GM23338 (cell line): ENCODE data around the gene RPL34. TPM values are rescaled to one million over a fixed set of nuclear protein-coding genes. Genes with fewer than 3 reads are reported as not detected.

ENCODE experiments used
- ATAC-seq: fragments of 200-7000 bp; cut with Tn5 transposase; 3 replicates; pipeline ENCODE4 v1.9.1; 2020
- DNase-seq: peaks from one replicate; pipeline ENCODE4 v3.0.0-alpha.2; 2015; ENCODE audit warnings: low spot score
- H2AFZ ChIP-seq: fragments of 200-600 bp; sonication (generic); 2 replicates; pipeline ENCODE4 v1.8.0; 2016; ENCODE audit warnings: antibody characterized with exemption, mild to moderate bottlenecking, moderate library complexity
- H3F3A ChIP-seq: fragments of 200-600 bp; sonication (generic); replicated peaks from 2 replicates; pipeline ENCODE4 v1.8.0; 2017; ENCODE audit warnings: antibody characterized with exemption, mixed run types, low read depth
- H3K27ac ChIP-seq: fragments of 200-600 bp; sonication (generic); 2 replicates; pipeline ENCODE4 v1.6.1; 2016; ENCODE audit warnings: low read depth
- H3K27me3 ChIP-seq: fragments of 200-600 bp; sonication (generic); 2 replicates; pipeline ENCODE4 v1.8.0; 2016; ENCODE audit warnings: mild to moderate bottlenecking, mixed run types, moderate library complexity; ENCODE audit not compliant: insufficient read depth
- H3K36me3 ChIP-seq: fragments of 200-600 bp; sonication (generic); 2 replicates; pipeline ENCODE4 v1.8.0; 2016; ENCODE audit warnings: mild to moderate bottlenecking; ENCODE audit not compliant: insufficient read depth
- H3K4me1 ChIP-seq: fragments of 200-600 bp; sonication (generic); 2 replicates; pipeline ENCODE4 v1.8.0; 2016; ENCODE audit warnings: mild to moderate bottlenecking, moderate library complexity; ENCODE audit not compliant: insufficient read depth
- H3K4me2 ChIP-seq: fragments of 200-600 bp; sonication (generic); 2 replicates; pipeline ENCODE4 v1.7.1; 2017; ENCODE audit warnings: mixed run types
- H3K4me3 ChIP-seq: fragments of 200-600 bp; sonication (generic); 2 replicates; pipeline ENCODE4 v1.6.1; 2016; ENCODE audit warnings: mixed run types
- H3K79me2 ChIP-seq: fragments of 200-600 bp; sonication (generic); replicated peaks from 2 replicates; pipeline ENCODE4 v1.8.0; 2017; ENCODE audit warnings: mild to moderate bottlenecking; ENCODE audit not compliant: insufficient read depth
- H3K9me2 ChIP-seq: fragments of 200-600 bp; sonication (generic); 2 replicates; pipeline ENCODE4 v1.8.0; 2017; ENCODE audit not compliant: insufficient read depth
- H4K20me1 ChIP-seq: fragments of 200-600 bp; sonication (generic); replicated peaks from 2 replicates; pipeline ENCODE4 v1.8.0; 2017; ENCODE audit warnings: mild to moderate bottlenecking; ENCODE audit not compliant: insufficient read depth
- H3K27ac Mint-ChIP-seq: 2 replicates; pipeline ENCODE4 v1.8.0; 2020; ENCODE audit warnings: inconsistent platforms, mild to moderate bottlenecking, moderate library complexity, mixed read lengths
- H3K27me3 Mint-ChIP-seq: 3 replicates; pipeline ENCODE4 v1.8.0; 2022; ENCODE audit warnings: low read depth, mild to moderate bottlenecking, moderate library complexity, mixed read lengths, inconsistent platforms; ENCODE audit not compliant: insufficient read depth, poor library complexity
- H3K36me3 Mint-ChIP-seq: 3 replicates; pipeline ENCODE4 v1.8.0; 2021; ENCODE audit warnings: low read depth, mild to moderate bottlenecking, inconsistent platforms, moderate library complexity, mixed read lengths
- H3K4me1 Mint-ChIP-seq: 3 replicates; pipeline ENCODE4 v1.8.0; 2020; ENCODE audit warnings: mild to moderate bottlenecking, inconsistent platforms, mixed read lengths
- H3K4me3 Mint-ChIP-seq: 3 replicates; pipeline ENCODE4 v1.8.0; 2021; ENCODE audit warnings: moderate library complexity, mild to moderate bottlenecking, inconsistent platforms, mixed read lengths
- H3K9me3 Mint-ChIP-seq: 3 replicates; pipeline ENCODE4 v1.8.0; 2020; ENCODE audit warnings: moderate library complexity, mild to moderate bottlenecking, inconsistent platforms, mixed read lengths
- CREB1 ChIP-seq: fragments of 250-450 bp; sonication (Bioruptor Pico); IDR thresholded peaks from 2 replicates; pipeline ENCODE4 v1.5.0; 2020; ENCODE audit warnings: low read depth, mild to moderate bottlenecking, moderate library complexity
- EZH2 ChIP-seq: fragments of 200-600 bp; sonication (generic); IDR thresholded peaks from one replicate; pipeline ENCODE4 v1.8.0; 2017; ENCODE audit warnings: antibody characterized with exemption, mild to moderate bottlenecking, low read depth; ENCODE audit not compliant: unreplicated experiment
- EZH2phosphoT487 ChIP-seq: fragments of 200-600 bp; sonication (generic); IDR thresholded peaks from one replicate; pipeline ENCODE4 v1.8.1; 2018; ENCODE audit warnings: antibody characterized with exemption; ENCODE audit not compliant: unreplicated experiment
- JUNB ChIP-seq: IDR thresholded peaks from one replicate; pipeline ENCODE4 v1.6.1; 2016; ENCODE audit warnings: antibody characterized with exemption; ENCODE audit not compliant: unreplicated experiment
- NANOG ChIP-seq: IDR thresholded peaks from 2 replicates; pipeline ENCODE4 v1.6.1; 2016; ENCODE audit warnings: antibody characterized with exemption, borderline replicate concordance
- POLR2AphosphoS5 ChIP-seq: IDR thresholded peaks from 2 replicates; pipeline ENCODE4 v1.6.1; 2016; ENCODE audit warnings: antibody characterized with exemption, low read depth
- STAT1 ChIP-seq: IDR thresholded peaks from one replicate; pipeline ENCODE4 v1.6.1; 2016; ENCODE audit warnings: antibody characterized with exemption; ENCODE audit not compliant: unreplicated experiment
- ZNF114 ChIP-seq: fragments of 250-450 bp; sonication (Bioruptor Pico); IDR thresholded peaks from 2 replicates; pipeline ENCODE4 v1.5.0; 2020; ENCODE audit warnings: mild to moderate bottlenecking, moderate library complexity
- polyA plus RNA-seq: library from polyadenylated mRNA; unstranded; fragments of >200 nt; fragmentation: Nextera tagmentation; extraction: Ambion mirVana; gene quantifications from 2 replicates; pipeline ENCODE4 v1.2.1, GENCODE V29; 2016
- total RNA-seq: library from RNA; depleted of rRNA; stranded (reverse); fragments of >200 nt; shearing (Covaris generic); gene quantifications from 2 replicates; pipeline ENCODE4 v1.2.3, GENCODE V29; 2014
- TF ChIP-seq, protein P1 (sequence below), 2 experiments: fragments of 200-600 bp in 1 of 2; sonication (generic) in 1 of 2; conservative IDR thresholded peaks; 2 replicates each; pipeline versions ENCODE4 v1.5.1 to v1.6.1; 2016 to 2017; ENCODE audit warnings: antibody characterized with exemption in 2 of 2, low read depth in 2 of 2, mild to moderate bottlenecking in 2 of 2, moderate library complexity in 1 of 2
- TF ChIP-seq, protein P2 (sequence below): fragments of 250-450 bp; sonication (Bioruptor Pico); IDR thresholded peaks from 2 replicates; pipeline ENCODE4 v1.5.0; 2020; ENCODE audit warnings: mild to moderate bottlenecking, moderate library complexity
- TF ChIP-seq, protein P3 (sequence below): IDR thresholded peaks from one replicate; pipeline ENCODE4 v1.6.1; 2018; ENCODE audit warnings: antibody characterized with exemption; ENCODE audit not compliant: unreplicated experiment
- TF ChIP-seq, protein P4 (sequence below): IDR thresholded peaks from 2 replicates; pipeline ENCODE4 v1.6.1; 2016; ENCODE audit warnings: antibody characterized with exemption

RPL34 gene
- total and polyA plus RNA-seq, 2 experiments from 2014 or later: 785 to 2,566 TPM

DNA sequence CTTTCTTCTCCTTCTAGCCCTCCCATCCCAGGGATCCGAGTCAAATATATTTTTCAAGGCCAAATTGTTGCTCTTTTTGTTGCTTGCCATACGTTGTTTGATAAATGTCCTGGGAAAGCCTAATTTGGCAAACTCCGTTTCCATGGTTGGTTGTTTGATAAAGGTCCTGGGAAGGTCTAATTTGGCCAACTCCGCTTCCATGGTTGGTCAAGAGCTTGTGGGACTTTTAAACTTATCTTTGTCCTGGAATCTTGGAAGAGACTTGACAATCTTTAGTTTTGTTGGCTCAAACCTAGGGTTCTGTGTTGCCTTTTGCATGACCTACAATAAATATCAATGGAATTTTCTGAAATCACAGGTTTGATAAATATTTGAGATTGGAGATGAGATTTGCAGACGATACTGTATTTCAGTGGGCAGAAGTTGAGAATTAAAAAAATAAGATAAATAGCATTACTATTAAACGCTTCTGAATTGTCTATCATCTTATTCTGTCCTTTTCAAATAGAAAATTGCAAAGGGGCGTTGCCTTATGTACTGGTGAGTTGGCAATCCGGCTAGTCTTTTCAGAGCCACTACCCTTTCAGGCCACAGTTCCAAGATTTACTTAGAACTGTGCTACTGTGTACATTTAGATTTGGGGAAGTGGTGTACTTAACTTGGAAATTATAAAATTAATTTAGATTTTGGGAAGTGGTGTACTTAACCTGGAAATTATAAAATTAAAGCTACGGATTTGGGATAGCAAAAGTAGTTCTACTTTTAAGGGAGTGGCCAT is 30.8 kb downstream of the RPL34 start (continued):
- TF ChIP-seq EZH2phosphoT487 (no peak), NANOG (no peak), STAT1 (no peak)

DNA sequence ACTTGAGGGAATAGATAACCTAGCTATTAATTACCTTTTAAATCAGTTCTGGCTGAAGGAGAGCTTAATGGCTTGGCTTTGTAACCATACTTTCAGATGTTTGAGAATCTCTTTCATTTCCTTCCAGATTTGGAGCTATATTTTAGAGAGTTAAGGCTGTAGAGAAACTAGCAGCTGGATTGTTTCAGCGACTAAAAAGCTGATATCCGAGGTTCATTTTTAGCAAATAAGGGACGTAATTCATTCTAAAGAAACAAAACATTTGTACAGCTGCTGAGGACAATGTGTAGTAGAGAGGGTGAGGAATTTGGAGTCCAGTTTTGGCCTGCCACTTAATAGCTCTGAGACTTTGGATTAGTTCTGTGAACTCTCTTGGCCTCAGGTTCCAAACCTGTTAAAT is 42.3 kb downstream of the RPL34 start:
- Histone ChIP-seq H3F3A (no peaks in the 10 kb centered on the region), H4K20me1 (peaks cover 14% of the 10 kb centered on the region), H3K4me1 (no peaks in the 10 kb centered on the region), H3K9me2 (no peaks in the 10 kb centered on the region), H3K27me3 (no peaks in the 10 kb centered on the region), H3K79me2 (peaks cover 25% of the 10 kb centered on the region; the same call in 1 of the 2 replicates), H3K36me3 (peaks cover 16% of the 10 kb centered on the region), H2AFZ (no peak overlapping the region), H3K27ac (no peak overlapping the region), H3K4me3 (no peak overlapping the region), H3K4me2 (no peak overlapping the region)
- H3K9me3 Mint-ChIP-seq: no peaks in the 10 kb centered on the region
- ATAC-seq: no peak
- H3K27ac Mint-ChIP-seq: no peak overlapping the region
- no peaks in the 10 kb centered on the region for H3K27me3 Mint-ChIP-seq
- H3K4me3 Mint-ChIP-seq: no peak overlapping the region
- DNase-seq: no peak
- H3K36me3 Mint-ChIP-seq: peaks cover 56% of the 10 kb centered on the region
- no peaks in the 10 kb centered on the region for H3K4me1 Mint-ChIP-seq
- TF ChIP-seq EZH2phosphoT487 (no peak), POLR2AphosphoS5 (no peak), STAT1 (no peak), CREB1 (CRISPR knock-in tag) (no peak), ZNF114 (CRISPR knock-in tag) (no peak), EZH2 (no peak), JUNB (no peak)
- TF ChIP-seq, protein P1, sequence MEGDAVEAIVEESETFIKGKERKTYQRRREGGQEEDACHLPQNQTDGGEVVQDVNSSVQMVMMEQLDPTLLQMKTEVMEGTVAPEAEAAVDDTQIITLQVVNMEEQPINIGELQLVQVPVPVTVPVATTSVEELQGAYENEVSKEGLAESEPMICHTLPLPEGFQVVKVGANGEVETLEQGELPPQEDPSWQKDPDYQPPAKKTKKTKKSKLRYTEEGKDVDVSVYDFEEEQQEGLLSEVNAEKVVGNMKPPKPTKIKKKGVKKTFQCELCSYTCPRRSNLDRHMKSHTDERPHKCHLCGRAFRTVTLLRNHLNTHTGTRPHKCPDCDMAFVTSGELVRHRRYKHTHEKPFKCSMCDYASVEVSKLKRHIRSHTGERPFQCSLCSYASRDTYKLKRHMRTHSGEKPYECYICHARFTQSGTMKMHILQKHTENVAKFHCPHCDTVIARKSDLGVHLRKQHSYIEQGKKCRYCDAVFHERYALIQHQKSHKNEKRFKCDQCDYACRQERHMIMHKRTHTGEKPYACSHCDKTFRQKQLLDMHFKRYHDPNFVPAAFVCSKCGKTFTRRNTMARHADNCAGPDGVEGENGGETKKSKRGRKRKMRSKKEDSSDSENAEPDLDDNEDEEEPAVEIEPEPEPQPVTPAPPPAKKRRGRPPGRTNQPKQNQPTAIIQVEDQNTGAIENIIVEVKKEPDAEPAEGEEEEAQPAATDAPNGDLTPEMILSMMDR (conservative IDR thresholded peaks at IDR 0.05; ENCODE audit: low read depth in 2 of 2): no peak
- TF ChIP-seq, protein P2, sequence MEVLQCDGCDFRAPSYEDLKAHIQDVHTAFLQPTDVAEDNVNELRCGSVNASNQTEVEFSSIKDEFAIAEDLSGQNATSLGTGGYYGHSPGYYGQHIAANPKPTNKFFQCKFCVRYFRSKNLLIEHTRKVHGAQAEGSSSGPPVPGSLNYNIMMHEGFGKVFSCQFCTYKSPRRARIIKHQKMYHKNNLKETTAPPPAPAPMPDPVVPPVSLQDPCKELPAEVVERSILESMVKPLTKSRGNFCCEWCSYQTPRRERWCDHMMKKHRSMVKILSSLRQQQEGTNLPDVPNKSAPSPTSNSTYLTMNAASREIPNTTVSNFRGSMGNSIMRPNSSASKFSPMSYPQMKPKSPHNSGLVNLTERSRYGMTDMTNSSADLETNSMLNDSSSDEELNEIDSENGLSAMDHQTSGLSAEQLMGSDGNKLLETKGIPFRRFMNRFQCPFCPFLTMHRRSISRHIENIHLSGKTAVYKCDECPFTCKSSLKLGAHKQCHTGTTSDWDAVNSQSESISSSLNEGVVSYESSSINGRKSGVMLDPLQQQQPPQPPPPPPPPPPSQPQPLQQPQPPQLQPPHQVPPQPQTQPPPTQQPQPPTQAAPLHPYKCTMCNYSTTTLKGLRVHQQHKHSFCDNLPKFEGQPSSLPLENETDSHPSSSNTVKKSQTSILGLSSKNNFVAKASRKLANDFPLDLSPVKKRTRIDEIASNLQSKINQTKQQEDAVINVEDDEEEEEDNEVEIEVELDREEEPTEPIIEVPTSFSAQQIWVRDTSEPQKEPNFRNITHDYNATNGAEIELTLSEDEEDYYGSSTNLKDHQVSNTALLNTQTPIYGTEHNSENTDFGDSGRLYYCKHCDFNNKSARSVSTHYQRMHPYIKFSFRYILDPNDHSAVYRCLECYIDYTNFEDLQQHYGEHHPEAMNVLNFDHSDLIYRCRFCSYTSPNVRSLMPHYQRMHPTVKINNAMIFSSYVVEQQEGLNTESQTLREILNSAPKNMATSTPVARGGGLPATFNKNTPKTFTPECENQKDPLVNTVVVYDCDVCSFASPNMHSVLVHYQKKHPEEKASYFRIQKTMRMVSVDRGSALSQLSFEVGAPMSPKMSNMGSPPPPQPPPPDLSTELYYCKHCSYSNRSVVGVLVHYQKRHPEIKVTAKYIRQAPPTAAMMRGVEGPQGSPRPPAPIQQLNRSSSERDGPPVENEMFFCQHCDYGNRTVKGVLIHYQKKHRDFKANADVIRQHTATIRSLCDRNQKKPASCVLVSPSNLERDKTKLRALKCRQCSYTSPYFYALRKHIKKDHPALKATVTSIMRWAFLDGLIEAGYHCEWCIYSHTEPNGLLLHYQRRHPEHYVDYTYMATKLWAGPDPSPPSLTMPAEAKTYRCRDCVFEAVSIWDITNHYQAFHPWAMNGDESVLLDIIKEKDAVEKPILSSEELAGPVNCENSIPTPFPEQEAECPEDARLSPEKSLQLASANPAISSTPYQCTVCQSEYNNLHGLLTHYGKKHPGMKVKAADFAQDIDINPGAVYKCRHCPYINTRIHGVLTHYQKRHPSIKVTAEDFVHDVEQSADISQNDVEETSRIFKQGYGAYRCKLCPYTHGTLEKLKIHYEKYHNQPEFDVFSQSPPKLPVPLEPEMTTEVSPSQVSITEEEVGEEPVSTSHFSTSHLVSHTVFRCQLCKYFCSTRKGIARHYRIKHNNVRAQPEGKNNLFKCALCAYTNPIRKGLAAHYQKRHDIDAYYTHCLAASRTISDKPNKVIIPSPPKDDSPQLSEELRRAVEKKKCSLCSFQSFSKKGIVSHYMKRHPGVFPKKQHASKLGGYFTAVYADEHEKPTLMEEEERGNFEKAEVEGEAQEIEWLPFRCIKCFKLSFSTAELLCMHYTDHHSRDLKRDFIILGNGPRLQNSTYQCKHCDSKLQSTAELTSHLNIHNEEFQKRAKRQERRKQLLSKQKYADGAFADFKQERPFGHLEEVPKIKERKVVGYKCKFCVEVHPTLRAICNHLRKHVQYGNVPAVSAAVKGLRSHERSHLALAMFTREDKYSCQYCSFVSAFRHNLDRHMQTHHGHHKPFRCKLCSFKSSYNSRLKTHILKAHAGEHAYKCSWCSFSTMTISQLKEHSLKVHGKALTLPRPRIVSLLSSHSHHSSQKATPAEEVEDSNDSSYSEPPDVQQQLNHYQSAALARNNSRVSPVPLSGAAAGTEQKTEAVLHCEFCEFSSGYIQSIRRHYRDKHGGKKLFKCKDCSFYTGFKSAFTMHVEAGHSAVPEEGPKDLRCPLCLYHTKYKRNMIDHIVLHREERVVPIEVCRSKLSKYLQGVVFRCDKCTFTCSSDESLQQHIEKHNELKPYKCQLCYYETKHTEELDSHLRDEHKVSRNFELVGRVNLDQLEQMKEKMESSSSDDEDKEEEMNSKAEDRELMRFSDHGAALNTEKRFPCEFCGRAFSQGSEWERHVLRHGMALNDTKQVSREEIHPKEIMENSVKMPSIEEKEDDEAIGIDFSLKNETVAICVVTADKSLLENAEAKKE (CRISPR knock-in tag): no peak
- TF ChIP-seq, protein P3, sequence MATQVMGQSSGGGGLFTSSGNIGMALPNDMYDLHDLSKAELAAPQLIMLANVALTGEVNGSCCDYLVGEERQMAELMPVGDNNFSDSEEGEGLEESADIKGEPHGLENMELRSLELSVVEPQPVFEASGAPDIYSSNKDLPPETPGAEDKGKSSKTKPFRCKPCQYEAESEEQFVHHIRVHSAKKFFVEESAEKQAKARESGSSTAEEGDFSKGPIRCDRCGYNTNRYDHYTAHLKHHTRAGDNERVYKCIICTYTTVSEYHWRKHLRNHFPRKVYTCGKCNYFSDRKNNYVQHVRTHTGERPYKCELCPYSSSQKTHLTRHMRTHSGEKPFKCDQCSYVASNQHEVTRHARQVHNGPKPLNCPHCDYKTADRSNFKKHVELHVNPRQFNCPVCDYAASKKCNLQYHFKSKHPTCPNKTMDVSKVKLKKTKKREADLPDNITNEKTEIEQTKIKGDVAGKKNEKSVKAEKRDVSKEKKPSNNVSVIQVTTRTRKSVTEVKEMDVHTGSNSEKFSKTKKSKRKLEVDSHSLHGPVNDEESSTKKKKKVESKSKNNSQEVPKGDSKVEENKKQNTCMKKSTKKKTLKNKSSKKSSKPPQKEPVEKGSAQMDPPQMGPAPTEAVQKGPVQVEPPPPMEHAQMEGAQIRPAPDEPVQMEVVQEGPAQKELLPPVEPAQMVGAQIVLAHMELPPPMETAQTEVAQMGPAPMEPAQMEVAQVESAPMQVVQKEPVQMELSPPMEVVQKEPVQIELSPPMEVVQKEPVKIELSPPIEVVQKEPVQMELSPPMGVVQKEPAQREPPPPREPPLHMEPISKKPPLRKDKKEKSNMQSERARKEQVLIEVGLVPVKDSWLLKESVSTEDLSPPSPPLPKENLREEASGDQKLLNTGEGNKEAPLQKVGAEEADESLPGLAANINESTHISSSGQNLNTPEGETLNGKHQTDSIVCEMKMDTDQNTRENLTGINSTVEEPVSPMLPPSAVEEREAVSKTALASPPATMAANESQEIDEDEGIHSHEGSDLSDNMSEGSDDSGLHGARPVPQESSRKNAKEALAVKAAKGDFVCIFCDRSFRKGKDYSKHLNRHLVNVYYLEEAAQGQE: no peak
- TF ChIP-seq, protein P4, sequence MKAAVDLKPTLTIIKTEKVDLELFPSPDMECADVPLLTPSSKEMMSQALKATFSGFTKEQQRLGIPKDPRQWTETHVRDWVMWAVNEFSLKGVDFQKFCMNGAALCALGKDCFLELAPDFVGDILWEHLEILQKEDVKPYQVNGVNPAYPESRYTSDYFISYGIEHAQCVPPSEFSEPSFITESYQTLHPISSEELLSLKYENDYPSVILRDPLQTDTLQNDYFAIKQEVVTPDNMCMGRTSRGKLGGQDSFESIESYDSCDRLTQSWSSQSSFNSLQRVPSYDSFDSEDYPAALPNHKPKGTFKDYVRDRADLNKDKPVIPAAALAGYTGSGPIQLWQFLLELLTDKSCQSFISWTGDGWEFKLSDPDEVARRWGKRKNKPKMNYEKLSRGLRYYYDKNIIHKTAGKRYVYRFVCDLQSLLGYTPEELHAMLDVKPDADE: no peak
